Pons (tissue), 1 donor: ENCODE measurements around the gene HPGDS.

Experiments
- DNase-seq: peaks from one replicate; pipeline ENCODE4 v3.0.0-alpha.2; 2016; ENCODE audit warnings: low spot score

HPGDS gene

DNA sequence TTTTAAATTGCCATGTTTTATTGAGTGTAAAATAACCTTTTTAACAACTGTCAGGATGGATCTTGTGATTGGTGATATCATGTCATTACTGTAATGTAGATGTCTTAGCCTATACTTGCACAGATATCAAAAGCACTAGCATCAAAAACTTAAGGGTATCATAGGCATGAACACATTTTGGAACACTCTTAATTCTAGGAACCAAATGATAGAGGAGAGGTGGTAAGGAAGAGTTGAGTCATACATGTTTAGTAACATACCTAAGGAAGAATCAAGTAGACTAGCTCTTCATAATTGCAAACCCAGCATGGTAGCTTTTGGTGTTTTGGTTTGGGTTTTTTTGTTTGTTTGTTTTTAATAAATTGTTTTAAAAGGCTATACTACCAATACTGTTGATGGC is 91.5 kb downstream of the HPGDS start:
- no peak for DNase-seq
